Cardiac septum (tissue), 1 donor: ENCODE measurements around the gene FNDC7. TPM values are rescaled to one million over a fixed set of nuclear protein-coding genes. Genes with fewer than 3 reads are reported as not detected.
A peak's percentile ranks its signal among the peaks of the same experiment; 100 is the strongest.

Source experiments
- DNase-seq: peaks from one replicate; pipeline ENCODE4 v3.0.0-alpha.2; 2020; ENCODE audit warnings: low spot score
- intact Hi-C: fragments of 100-400 bp; cut with DNase I; formaldehyde crosslinking; loops from one replicate; pipeline ENCODE4 v1.14.0; 2022
- total RNA-seq: library from RNA; stranded (reverse); fragmentation: NEBNext Ultra II Directional; extraction: Animal tissue kit (Norgen Biotek cat#: 25700); gene quantifications from one replicate; pipeline ENCODE4 v1.2.1, GENCODE V29; 2021
- donor health status: DM: no; HTN: no; CAD: no.

FNDC7 gene
- total RNA-seq, 1 donor from 2014 or later = not detected

- no peak for DNase-seq
- intact Hi-C loops = no loop called here
Measured at GRCh38 chr1:108728327-108728923, 15.7 kb downstream of the FNDC7 start.

GRCh38 chr1:108729481-108729880 is 16.8 kb downstream of the FNDC7 start:
- no peak for DNase-seq
- intact Hi-C loops = no loop called here

- no peak for DNase-seq
- intact Hi-C loops = no loop called here
Measured at GRCh38 chr1:108732398-108732797, 19.7 kb downstream of the FNDC7 start.

GRCh38 chr1:108734171-108734865 is 21.6 kb downstream of the FNDC7 start:
- no peak for DNase-seq
- intact Hi-C loops = no loop called here

GRCh38 chr1:108742253-108742652 is 29.5 kb downstream of the FNDC7 start:
- intact Hi-C loops = loop anchor here (10.0 kb wide), 1 partner anchor 153 kb away; no protein-coding TSS in a partner anchor
- no peak for DNase-seq

- intact Hi-C loops = loop anchor here (5.0 to 10.0 kb wide), 2 partner anchors 54 to 149 kb away; partner anchors contain the start of gene PRPF38B
- DNase-seq = no peak
Measured at GRCh38 chr1:108745980-108746381, 33.3 kb downstream of the FNDC7 start.

- intact Hi-C loops = loop anchor here (5.0 to 10.0 kb wide), 2 partner anchors 54 to 148 kb away; partner anchors contain the start of gene PRPF38B
- DNase-seq = peak; percentile 100
Measured at GRCh38 chr1:108746382-108747170, 33.9 kb downstream of the FNDC7 start, which contains the start of gene STXBP3. STXBP3 (plus strand) TSS chr1:108746674; CDS start chr1:108746738, 64 bp downstream.

- intact Hi-C loops = loop anchor here (5.0 to 10.0 kb wide), 2 partner anchors 55 to 147 kb away; partner anchors contain the start of gene PRPF38B
Measured at GRCh38 chr1:108747171-108747850, 34.6 kb downstream of the FNDC7 start.

GRCh38 chr1:108747898-108748297 is 35.2 kb downstream of the FNDC7 start:
- intact Hi-C loops = loop anchor here (5.0 to 10.0 kb wide), 2 partner anchors 56 to 147 kb away; partner anchors contain the start of gene PRPF38B
- DNase-seq = no peak

More at GRCh38 chr1:108747171-108747850, 34.6 kb downstream of the FNDC7 start:
- DNase-seq = peak; percentile 85

- DNase-seq = no peak
- intact Hi-C loops = loop anchor here (5.0 to 10.0 kb wide), 2 partner anchors 57 to 146 kb away; partner anchors contain the start of gene PRPF38B
Measured at GRCh38 chr1:108749081-108749480, 36.4 kb downstream of the FNDC7 start.

- no peak for DNase-seq
- intact Hi-C loops = no loop called here
Measured at GRCh38 chr1:108750476-108751181, 37.9 kb downstream of the FNDC7 start.

- intact Hi-C loops = no loop called here
Measured at GRCh38 chr1:108753363-108753762, 40.7 kb downstream of the FNDC7 start.

GRCh38 chr1:108758796-108759195 is 46.1 kb downstream of the FNDC7 start:
- intact Hi-C loops = no loop called here
- DNase-seq = no peak

More at GRCh38 chr1:108753363-108753762, 40.7 kb downstream of the FNDC7 start:
- DNase-seq = no peak

GRCh38 chr1:108767115-108767514 is 54.4 kb downstream of the FNDC7 start:
- DNase-seq = no peak
- intact Hi-C loops = no loop called here

GRCh38 chr1:108767708-108768107 is 55.0 kb downstream of the FNDC7 start:
- intact Hi-C loops = no loop called here
- DNase-seq = no peak

GRCh38 chr1:108777839-108778238 is 65.1 kb downstream of the FNDC7 start:
- intact Hi-C loops = no loop called here

GRCh38 chr1:108779455-108779854 is 66.7 kb downstream of the FNDC7 start:
- intact Hi-C loops = no loop called here
- DNase-seq = no peak

More at GRCh38 chr1:108777839-108778238, 65.1 kb downstream of the FNDC7 start:
- DNase-seq = no peak

- intact Hi-C loops = no loop called here
- no peak for DNase-seq
Measured at GRCh38 chr1:108780937-108781574, 68.3 kb downstream of the FNDC7 start.
